Measurements from ENCODE around the gene ZNF462.

DNA sequence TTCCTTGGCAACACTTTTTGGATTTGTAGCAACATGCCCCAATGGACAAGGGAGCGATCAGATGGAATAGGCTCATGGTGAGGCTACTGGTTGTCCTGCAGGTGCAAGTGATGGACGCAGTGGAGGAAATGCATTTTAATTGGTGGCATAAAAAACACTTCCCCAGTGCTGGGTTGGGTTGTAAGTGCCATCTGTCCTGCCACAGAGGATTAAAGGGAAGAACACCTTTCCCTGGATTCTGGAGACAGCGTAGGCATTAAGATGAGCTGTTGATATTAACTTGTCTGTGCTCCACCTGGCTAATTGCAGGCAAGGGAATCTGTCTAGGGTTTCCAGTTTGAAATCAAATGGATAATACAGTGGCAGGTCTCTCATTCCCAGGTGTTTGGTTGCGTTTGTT lies 173.4 kb downstream of the ZNF462 start:
- TF ChIP-seq, protein P1, sequence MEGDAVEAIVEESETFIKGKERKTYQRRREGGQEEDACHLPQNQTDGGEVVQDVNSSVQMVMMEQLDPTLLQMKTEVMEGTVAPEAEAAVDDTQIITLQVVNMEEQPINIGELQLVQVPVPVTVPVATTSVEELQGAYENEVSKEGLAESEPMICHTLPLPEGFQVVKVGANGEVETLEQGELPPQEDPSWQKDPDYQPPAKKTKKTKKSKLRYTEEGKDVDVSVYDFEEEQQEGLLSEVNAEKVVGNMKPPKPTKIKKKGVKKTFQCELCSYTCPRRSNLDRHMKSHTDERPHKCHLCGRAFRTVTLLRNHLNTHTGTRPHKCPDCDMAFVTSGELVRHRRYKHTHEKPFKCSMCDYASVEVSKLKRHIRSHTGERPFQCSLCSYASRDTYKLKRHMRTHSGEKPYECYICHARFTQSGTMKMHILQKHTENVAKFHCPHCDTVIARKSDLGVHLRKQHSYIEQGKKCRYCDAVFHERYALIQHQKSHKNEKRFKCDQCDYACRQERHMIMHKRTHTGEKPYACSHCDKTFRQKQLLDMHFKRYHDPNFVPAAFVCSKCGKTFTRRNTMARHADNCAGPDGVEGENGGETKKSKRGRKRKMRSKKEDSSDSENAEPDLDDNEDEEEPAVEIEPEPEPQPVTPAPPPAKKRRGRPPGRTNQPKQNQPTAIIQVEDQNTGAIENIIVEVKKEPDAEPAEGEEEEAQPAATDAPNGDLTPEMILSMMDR (conservative IDR thresholded peaks at IDR 0.05; ENCODE audit: low read depth, low read length), result no peak
- no peak for TF ChIP-seq SMC3 (IDR thresholded peaks at IDR 0.05; ENCODE audit: low read depth, low read length)
- TF ChIP-seq POLR2A (IDR thresholded peaks at IDR 0.05; ENCODE audit: low read depth, low read length), result no peak
- TF ChIP-seq CHD1 (IDR thresholded peaks at IDR 0.05; ENCODE audit: low read depth, low read length), result no peak
- no peak for TF ChIP-seq RCOR1 (IDR thresholded peaks at IDR 0.05; ENCODE audit: insufficient replicate concordance, low read length)
- no peak for TF ChIP-seq CEBPB (IDR thresholded peaks at IDR 0.05; ENCODE audit: low read depth, low read length)
- TF ChIP-seq MAZ (IDR thresholded peaks at IDR 0.05; ENCODE audit: borderline replicate concordance, low read depth, low read length), result no peak
- TF ChIP-seq MXI1 (IDR thresholded peaks at IDR 0.05; ENCODE audit: borderline replicate concordance, low read depth, low read length), result no peak
- TF ChIP-seq, protein P2, sequence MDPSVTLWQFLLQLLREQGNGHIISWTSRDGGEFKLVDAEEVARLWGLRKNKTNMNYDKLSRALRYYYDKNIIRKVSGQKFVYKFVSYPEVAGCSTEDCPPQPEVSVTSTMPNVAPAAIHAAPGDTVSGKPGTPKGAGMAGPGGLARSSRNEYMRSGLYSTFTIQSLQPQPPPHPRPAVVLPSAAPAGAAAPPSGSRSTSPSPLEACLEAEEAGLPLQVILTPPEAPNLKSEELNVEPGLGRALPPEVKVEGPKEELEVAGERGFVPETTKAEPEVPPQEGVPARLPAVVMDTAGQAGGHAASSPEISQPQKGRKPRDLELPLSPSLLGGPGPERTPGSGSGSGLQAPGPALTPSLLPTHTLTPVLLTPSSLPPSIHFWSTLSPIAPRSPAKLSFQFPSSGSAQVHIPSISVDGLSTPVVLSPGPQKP (IDR thresholded peaks at IDR 0.05; ENCODE audit: borderline replicate concordance, low read depth, low read length), result no peak
- no peak for TF ChIP-seq RAD21 (IDR thresholded peaks at IDR 0.05; ENCODE audit: low read length)
- no peak for TF ChIP-seq RFX5 (IDR thresholded peaks at IDR 0.05; ENCODE audit: low read depth, low read length)
